ENCODE measurements around the gene ADGRE2. TPM values are rescaled to one million over a fixed set of nuclear protein-coding genes. Genes with fewer than 3 reads are reported as not detected.
A peak's percentile ranks its signal among the peaks of the same experiment; 100 is the strongest.

The ADGRE2 gene
- total RNA-seq, 1 experiment from 2014 or later = 8.0 TPM

DNA sequence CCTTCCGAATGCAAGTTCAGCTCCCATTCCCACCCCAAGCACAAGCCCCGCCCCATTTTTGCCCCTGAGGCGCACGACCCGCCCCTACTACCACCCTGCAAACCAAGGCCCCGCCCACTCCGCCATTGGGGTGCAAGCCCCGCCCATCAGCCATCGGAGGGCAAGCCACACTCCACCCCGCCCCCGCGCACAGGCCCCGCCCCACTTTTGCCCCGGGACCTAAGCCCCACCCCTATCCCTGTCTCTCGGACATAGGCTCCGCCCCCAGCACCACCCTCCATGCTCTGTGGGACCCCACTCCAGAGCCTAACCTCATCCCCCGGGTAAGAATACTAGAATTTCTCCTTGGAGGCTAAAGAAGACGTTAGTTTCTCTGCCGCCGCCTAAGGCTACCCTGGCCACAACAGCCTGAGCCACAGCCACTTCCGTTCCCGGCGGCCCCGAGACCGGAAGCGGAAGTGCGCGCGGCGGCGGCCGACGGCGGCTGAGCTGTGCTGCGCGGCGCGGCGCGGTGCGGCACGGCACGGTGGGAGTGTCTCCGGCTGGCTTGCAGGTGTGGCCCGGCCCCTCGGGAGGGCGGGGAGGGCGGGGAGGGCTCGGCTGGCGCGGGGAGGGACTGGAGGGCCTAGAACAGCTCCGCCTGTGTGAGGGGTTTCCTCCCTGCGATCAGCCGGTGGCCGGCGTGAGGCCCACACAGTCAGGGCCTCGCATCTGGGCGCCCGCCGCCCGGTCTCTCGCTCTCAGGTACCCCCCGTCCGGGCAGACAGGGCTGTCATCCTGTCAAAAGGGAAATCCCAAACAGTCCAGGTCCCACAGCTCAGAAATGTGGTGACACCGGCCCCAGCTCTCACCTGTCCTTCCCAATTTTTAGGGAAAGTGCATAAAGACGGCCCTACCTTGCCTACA lies 88.5 kb downstream of the ADGRE2 start, which contains the start of gene ZNF333:
ZNF333 (plus strand) TSS at position 451 of the 906 bp plus-strand sequence. CDS start 3,444 bp downstream, outside the sequence.
- peak within 1 kb of the TSS; percentile 94 for H3K4me3 Mint-ChIP-seq (ENCODE audit: unreplicated experiment)
- intact Hi-C loops (cut with micrococcal nuclease) = loop anchor here (5.0 to 10.0 kb wide), 2 partner anchors 87 to 195 kb away; partner anchors contain the start of genes ADGRE2 and OR7A17
- peak; percentile 89 for DNase-seq (ENCODE audit: unreplicated experiment)
- H3K36me3 Mint-ChIP-seq (ENCODE audit: insufficient read depth, unreplicated experiment) = peaks cover 13% of the 10 kb centered on the region
- ChIA-PET CTCF (interaction anchor here (0.6 to 8.4 kb wide), 5 partner anchors 116 to 1129 kb away, joined by 3 to 146 read pairs (median 3); partner anchors contain the start of gene NDUFB7), POLR2A (interaction anchor here (0.7 to 7.0 kb wide), 16 partner anchors 8 to 1310 kb away, joined by 3 to 41 read pairs (median 3); partner anchors contain the start of gene NDUFB7)
- TF ChIP-seq, protein P1, sequence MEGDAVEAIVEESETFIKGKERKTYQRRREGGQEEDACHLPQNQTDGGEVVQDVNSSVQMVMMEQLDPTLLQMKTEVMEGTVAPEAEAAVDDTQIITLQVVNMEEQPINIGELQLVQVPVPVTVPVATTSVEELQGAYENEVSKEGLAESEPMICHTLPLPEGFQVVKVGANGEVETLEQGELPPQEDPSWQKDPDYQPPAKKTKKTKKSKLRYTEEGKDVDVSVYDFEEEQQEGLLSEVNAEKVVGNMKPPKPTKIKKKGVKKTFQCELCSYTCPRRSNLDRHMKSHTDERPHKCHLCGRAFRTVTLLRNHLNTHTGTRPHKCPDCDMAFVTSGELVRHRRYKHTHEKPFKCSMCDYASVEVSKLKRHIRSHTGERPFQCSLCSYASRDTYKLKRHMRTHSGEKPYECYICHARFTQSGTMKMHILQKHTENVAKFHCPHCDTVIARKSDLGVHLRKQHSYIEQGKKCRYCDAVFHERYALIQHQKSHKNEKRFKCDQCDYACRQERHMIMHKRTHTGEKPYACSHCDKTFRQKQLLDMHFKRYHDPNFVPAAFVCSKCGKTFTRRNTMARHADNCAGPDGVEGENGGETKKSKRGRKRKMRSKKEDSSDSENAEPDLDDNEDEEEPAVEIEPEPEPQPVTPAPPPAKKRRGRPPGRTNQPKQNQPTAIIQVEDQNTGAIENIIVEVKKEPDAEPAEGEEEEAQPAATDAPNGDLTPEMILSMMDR (IDR thresholded peaks at IDR 0.05; ENCODE audit: unreplicated experiment) = no peak
- H3K27me3 Mint-ChIP-seq (ENCODE audit: insufficient read depth, unreplicated experiment) = no peaks in the 10 kb centered on the region
- H3K27ac Mint-ChIP-seq (ENCODE audit: low read depth, unreplicated experiment) = peak within 1 kb of the TSS; percentile 99
- H3K4me1 Mint-ChIP-seq (ENCODE audit: insufficient read depth, unreplicated experiment) = no peaks in the 10 kb centered on the region
- BruUV-seq (replicated peaks) = no TSS peak
- no peaks in the 10 kb centered on the region for H3K9me3 Mint-ChIP-seq (ENCODE audit: unreplicated experiment)

- H3K36me3 Mint-ChIP-seq (ENCODE audit: insufficient read depth, unreplicated experiment) = no peaks in the 10 kb centered on the region
- CTCF ChIA-PET = interaction anchor here (0.5 to 8.4 kb wide), 11 partner anchors 10 to 1247 kb away, joined by 3 to 146 read pairs (median 3); partner anchors contain the start of gene NDUFB7
Observed at GRCh38 chr19:14686411-14686810, 91.9 kb downstream of the ADGRE2 start.

GRCh38 chr19:14683439-14683838 lies 94.9 kb downstream of the ADGRE2 start:
- no peak for DNase-seq (ENCODE audit: unreplicated experiment)
- intact Hi-C loops (cut with micrococcal nuclease) = loop anchor here (10.0 kb wide), 1 partner anchor 201 kb away; the partner anchor contains the start of gene OR7A17
- Mint-ChIP-seq H3K36me3 (ENCODE audit: insufficient read depth, unreplicated experiment) (no peaks in the 10 kb centered on the region), H3K4me3 (ENCODE audit: unreplicated experiment) (no peak overlapping the region), H3K9me3 (ENCODE audit: unreplicated experiment) (no peaks in the 10 kb centered on the region), H3K4me1 (ENCODE audit: insufficient read depth, unreplicated experiment) (no peaks in the 10 kb centered on the region), H3K27me3 (ENCODE audit: insufficient read depth, unreplicated experiment) (no peaks in the 10 kb centered on the region), H3K27ac (ENCODE audit: low read depth, unreplicated experiment) (no peak overlapping the region)
- TF ChIP-seq, protein P1 (IDR thresholded peaks at IDR 0.05; ENCODE audit: unreplicated experiment) = no peak
- CTCF ChIA-PET = interaction anchor here (8.4 kb wide), 1 partner anchor 110 kb away, joined by 146 read pairs; the partner anchor contains the start of gene NDUFB7
- POLR2A ChIA-PET = interaction anchor here (1.7 kb wide), 1 partner anchor 109 kb away, joined by 6 read pairs; no protein-coding TSS in a partner anchor
- no TSS peak for BruUV-seq (replicated peaks)

More at GRCh38 chr19:14686411-14686810, 91.9 kb downstream of the ADGRE2 start:
- DNase-seq (ENCODE audit: unreplicated experiment) = peak; percentile 35
- Mint-ChIP-seq H3K4me3 (ENCODE audit: unreplicated experiment) (no peak overlapping the region), H3K9me3 (ENCODE audit: unreplicated experiment) (no peaks in the 10 kb centered on the region), H3K4me1 (ENCODE audit: insufficient read depth, unreplicated experiment) (no peaks in the 10 kb centered on the region), H3K27ac (ENCODE audit: low read depth, unreplicated experiment) (no peak overlapping the region), H3K27me3 (ENCODE audit: insufficient read depth, unreplicated experiment) (no peaks in the 10 kb centered on the region)
- intact Hi-C loops (cut with micrococcal nuclease) = loop anchor here (1.0 to 10.0 kb wide), 3 partner anchors 91 to 198 kb away; partner anchors contain the start of genes ADGRE2 and OR7A17
- POLR2A ChIA-PET = interaction anchor here (1.8 to 7.0 kb wide), 3 partner anchors 14 to 117 kb away, joined by 4 to 41 read pairs (median 9); partner anchors contain the start of gene NDUFB7
- BruUV-seq (replicated peaks) = no TSS peak
- TF ChIP-seq, protein P1 (IDR thresholded peaks at IDR 0.05; ENCODE audit: unreplicated experiment) = peak; percentile 23

Other genes starting within 250 kb of the ADGRE2 start
- gene TECR, start 249.0 kb downstream of the ADGRE2 start, total RNA-seq (2022) = 74.1 and 106 TPM in 2 replicates
- 153 and 165 TPM in 2 replicates for gene NDUFB7, start 206.5 kb downstream of the ADGRE2 start, total RNA-seq (2022)
- not detected in 2 replicates for gene CLEC17A, start 195.5 kb downstream of the ADGRE2 start, total RNA-seq (2022)
- not detected in 2 replicates for gene ADGRE3, start 103.7 kb downstream of the ADGRE2 start, total RNA-seq (2022)
- 15.4 and 17.5 TPM in 2 replicates for gene ZNF333, start 88.5 kb downstream of the ADGRE2 start, total RNA-seq (2022)
- not detected in 2 replicates for gene OR7A5, start 56.6 kb upstream of the ADGRE2 start, total RNA-seq (2022)
- not detected in 2 replicates for gene OR7C1, start 56.6 kb upstream of the ADGRE2 start, total RNA-seq (2022)
- gene OR7A10, start 70.4 kb upstream of the ADGRE2 start, total RNA-seq (2022) = not detected in 2 replicates
- gene OR7A17, start 107.6 kb upstream of the ADGRE2 start, total RNA-seq (2022) = not detected in 2 replicates
- not detected in 2 replicates for gene OR7C2, start 162.9 kb upstream of the ADGRE2 start, total RNA-seq (2022)
- gene SLC1A6, start 201.3 kb upstream of the ADGRE2 start, total RNA-seq (2022) = not detected in 2 replicates